IMR-90 (cell line): ENCODE measurements around the gene USP17L26. TPM values are rescaled to one million over a fixed set of nuclear protein-coding genes. Genes with fewer than 3 reads are reported as not detected.
"Not testable (repeated sequence)": the region's sequence is repeated elsewhere in the genome, so short reads cannot be mapped to it uniquely, and the experiment has no call there.

Source experiments
- ATAC-seq: fragments of 200-7000 bp; cut with Tn5 transposase; 2 replicates; pipeline ENCODE4 v1.9.1; 2020; ENCODE audit warnings: low read depth, mild to moderate bottlenecking, moderate library complexity
- BruUV-seq: library from RNA; stranded (reverse); fragments of 400-500 nt; replicated peaks from 2 replicates; lab custom pipeline; 2021; lab: Mats Ljungman, UMichigan
- CTCF ChIA-PET: fragments of 300-600 bp; formaldehyde crosslinking; extraction: SDS; loops from one replicate; lab custom pipeline; 2021; ENCODE audit warnings: antibody characterized with exemption; lab: Yijun Ruan, JAX
- POLR2A ChIA-PET: fragments of 300-600 bp; sonication (Branson Sonifier 250); formaldehyde crosslinking; loops from one replicate; lab custom pipeline; 2022; ENCODE audit warnings: antibody characterized with exemption; ENCODE audit not compliant: unreplicated experiment; lab: Charles Lee
- DNase-seq: peaks from one replicate; pipeline ENCODE4 v3.0.0; 2013
- H2AFZ ChIP-seq: replicated peaks from 2 replicates; pipeline ENCODE3; 2013; ENCODE audit warnings: low read length, mild to moderate bottlenecking; ENCODE audit not compliant: poor library complexity
- H2AK5ac ChIP-seq: 2 replicates; pipeline ENCODE4 v1.6.1; 2013; ENCODE audit warnings: low read depth, low read length, inconsistent platforms
- H2AK9ac ChIP-seq: replicated peaks from 2 replicates; pipeline ENCODE3; 2013; ENCODE audit warnings: mild to moderate bottlenecking, low read depth, low read length, moderate library complexity; ENCODE audit not compliant: poor library complexity
- H2BK120ac ChIP-seq: 2 replicates; pipeline ENCODE4 v1.6.1; 2013; ENCODE audit warnings: low read depth, low read length, inconsistent platforms
- H2BK15ac ChIP-seq: 3 replicates; pipeline ENCODE4 v1.6.1; 2013; ENCODE audit warnings: low read depth, low read length, inconsistent platforms
- H2BK20ac ChIP-seq: 2 replicates; pipeline ENCODE4 v1.6.1; 2013; ENCODE audit warnings: low read depth, mild to moderate bottlenecking, inconsistent platforms, low read length, moderate library complexity
- H2BK5ac ChIP-seq: 2 replicates; pipeline ENCODE4 v1.6.1; 2013; ENCODE audit warnings: mild to moderate bottlenecking, low read depth, low read length, inconsistent platforms; ENCODE audit not compliant: poor library complexity, severe bottlenecking
- H3K14ac ChIP-seq: replicated peaks from 2 replicates; pipeline ENCODE4 v1.6.1; 2013; ENCODE audit warnings: low read depth, low read length, inconsistent platforms
- H3K18ac ChIP-seq: 2 replicates; pipeline ENCODE4 v1.6.1; 2013; ENCODE audit warnings: low read depth, low read length, control low read depth
- H3K23ac ChIP-seq: 2 replicates; pipeline ENCODE4 v1.6.1; 2013; ENCODE audit warnings: low read depth, low read length, inconsistent platforms
- H3K27ac ChIP-seq: 2 replicates; pipeline ENCODE4 v1.5.1; 2013; ENCODE audit warnings: mild to moderate bottlenecking, control low read depth, low read length; ENCODE audit not compliant: insufficient read depth
- H3K27me3 ChIP-seq: 2 replicates; pipeline ENCODE4 v1.6.1; 2013; ENCODE audit warnings: low read length; ENCODE audit not compliant: control insufficient read depth, insufficient read depth
- H3K36me3 ChIP-seq: 2 replicates; pipeline ENCODE4 v1.6.1; 2013; ENCODE audit warnings: low read length, mixed read lengths; ENCODE audit not compliant: control insufficient read depth, insufficient read depth
- H3K4ac ChIP-seq: 2 replicates; pipeline ENCODE4 v1.6.1; 2013; ENCODE audit warnings: low read depth, low read length, inconsistent platforms
- H3K4me1 ChIP-seq: 2 replicates; pipeline ENCODE4 v1.6.1; 2013; ENCODE audit warnings: low read length, mixed read lengths; ENCODE audit not compliant: control insufficient read depth, insufficient read depth
- H3K4me2 ChIP-seq: 2 replicates; pipeline ENCODE4 v1.6.1; 2013; ENCODE audit warnings: low read depth, mild to moderate bottlenecking, control low read depth, low read length, moderate library complexity
- H3K4me3 ChIP-seq: 2 replicates; pipeline ENCODE4 v1.5.1; 2013; ENCODE audit warnings: low read depth, mild to moderate bottlenecking, control low read depth, low read length, moderate library complexity; ENCODE audit not compliant: insufficient read depth
- H3K56ac ChIP-seq: 2 replicates; pipeline ENCODE4 v1.6.1; 2013; ENCODE audit warnings: low read length, inconsistent platforms; ENCODE audit not compliant: insufficient read depth; ENCODE audit errors: extremely low read depth
- H3K79me1 ChIP-seq, 2 experiments: 2 replicates each; pipeline ENCODE4 v1.6.1; 2013; ENCODE audit warnings: low read length in 2 of 2, inconsistent platforms in 1 of 2, low read depth in 1 of 2
- H3K9ac ChIP-seq: 2 replicates; pipeline ENCODE4 v1.6.1; 2013; ENCODE audit warnings: low read depth, low read length, control low read depth
- H3K9me1 ChIP-seq: 2 replicates; pipeline ENCODE4 v1.6.1; 2013; ENCODE audit warnings: low read length, inconsistent platforms; ENCODE audit not compliant: insufficient read depth
- H3K9me3 ChIP-seq: 2 replicates; pipeline ENCODE4 v1.6.1; 2013; ENCODE audit warnings: low read length; ENCODE audit not compliant: control insufficient read depth, insufficient read depth
- H4K20me1 ChIP-seq: 2 replicates; pipeline ENCODE4 v1.6.1; 2013; ENCODE audit warnings: low read length, inconsistent platforms; ENCODE audit not compliant: insufficient read depth
- H4K5ac ChIP-seq: 2 replicates; pipeline ENCODE4 v1.6.1; 2013; ENCODE audit warnings: mild to moderate bottlenecking, low read depth, low read length, control low read depth
- H4K8ac ChIP-seq, 2 experiments: 2 replicates each; pipeline ENCODE4 v1.6.1; 2013; ENCODE audit warnings: low read depth in 2 of 2, low read length in 2 of 2, control low read depth in 1 of 2, inconsistent platforms in 1 of 2
- H4K91ac ChIP-seq: 2 replicates; pipeline ENCODE4 v1.6.1; 2013; ENCODE audit warnings: low read depth, low read length, inconsistent platforms; ENCODE audit not compliant: insufficient read depth
- WGBS, 2 experiments: methylation state at CpG; one replicate each; pipeline versions ENCODE4 v1.1.5 to v1.1.7; 2013; ENCODE audit warnings: missing lambda C conversion rate in 2 of 2; ENCODE audit not compliant: insufficient read length in 1 of 2; ENCODE audit errors: extremely low coverage in 2 of 2; 5-methylcytosine and 5-hydroxymethylcytosine counted together
- dilution Hi-C: fragments of 300-500 bp; cut with HindIII; formaldehyde crosslinking; loops from one replicate; pipeline ENCODE4 v1.14.3; 2018; ENCODE audit warnings: low sequenced_read_pairs; ENCODE audit not compliant: unreplicated experiment
- in situ Hi-C: fragments of 300-500 bp; cut with MboI; formaldehyde crosslinking; loops from 3 replicates; pipeline ENCODE4 v1.14.3; 2019; ENCODE audit warnings: low sequenced_read_pairs, inconsistent platforms, mixed read lengths
- intact Hi-C: fragments of 100-400 bp; cut with micrococcal nuclease; formaldehyde crosslinking; loops from 2 replicates; pipeline ENCODE4 v1.10.0; 2022
- polyA plus RNA-seq, 3 experiments: library from polyadenylated mRNA; depleted of rRNA; stranded (reverse); fragments of >200 nt; gene quantifications; 2 replicates each; pipeline ENCODE4 v1.2.3, GENCODE V29; 2012; ENCODE audit warnings: low replicate concordance in 1 of 3
- total RNA-seq: library from RNA; depleted of rRNA; stranded (reverse); fragments of >200 nt; gene quantifications from 2 replicates; pipeline ENCODE4 v1.2.3, GENCODE V29; 2012

Gene USP17L26
- total and polyA plus RNA-seq, 2 of the 4 experiments (the other 2 are of a cell fraction): not detected

- H3K27ac ChIP-seq, H3K79me1 ChIP-seq, DNase-seq, H3K9ac ChIP-seq, H3K9me3 ChIP-seq, H3K36me3 ChIP-seq, H3K4ac ChIP-seq, H3K9me1 ChIP-seq, H4K91ac ChIP-seq, H2BK20ac ChIP-seq, dilution Hi-C loops, H3K14ac ChIP-seq, H2AFZ ChIP-seq, H3K4me1 ChIP-seq, H3K4me2 ChIP-seq, BruUV-seq, H4K5ac ChIP-seq, intact Hi-C loops, ATAC-seq, H4K8ac ChIP-seq, H3K27me3 ChIP-seq, H3K4me3 ChIP-seq, H2BK120ac ChIP-seq, H2AK5ac ChIP-seq, H3K23ac ChIP-seq, CTCF ChIA-PET, H2BK5ac ChIP-seq, in situ Hi-C loops, H3K56ac ChIP-seq, POLR2A ChIA-PET, H3K18ac ChIP-seq, H4K20me1 ChIP-seq, H2BK15ac ChIP-seq, H2AK9ac ChIP-seq: not testable (repeated sequence)
- no CpG with 5 or more reads among the region's 15 CpGs for WGBS, 2 experiments
These were observed 9.6 kb upstream of the USP17L26 start, which contains the start of gene USP17L24 for GRCh38 chr4:9324865-9325264. Gene USP17L24 (plus strand): TSS chr4:9325165. CDS start chr4:9325165, 0 bp downstream.

- H3K14ac ChIP-seq, H2BK20ac ChIP-seq, H3K9me3 ChIP-seq, H2AK5ac ChIP-seq, H4K91ac ChIP-seq, H3K79me1 ChIP-seq, H2BK15ac ChIP-seq, H3K9me1 ChIP-seq, in situ Hi-C loops, H3K27ac ChIP-seq, H3K36me3 ChIP-seq, BruUV-seq, DNase-seq, H3K4me1 ChIP-seq, H4K20me1 ChIP-seq, H2AFZ ChIP-seq, H2BK5ac ChIP-seq, H3K4ac ChIP-seq, ATAC-seq, H3K56ac ChIP-seq, POLR2A ChIA-PET, CTCF ChIA-PET, H2AK9ac ChIP-seq, H3K18ac ChIP-seq, H3K4me2 ChIP-seq, H3K23ac ChIP-seq, H3K4me3 ChIP-seq, H3K27me3 ChIP-seq, dilution Hi-C loops, intact Hi-C loops, H3K9ac ChIP-seq, H2BK120ac ChIP-seq, H4K5ac ChIP-seq, H4K8ac ChIP-seq: not testable (repeated sequence)
- WGBS, 2 experiments: no CpG with 5 or more reads among the region's 15 CpGs
These were observed 4.8 kb upstream of the USP17L26 start, which contains the start of gene USP17L25 for GRCh38 chr4:9329611-9330010. Gene USP17L25 (plus strand): TSS chr4:9329911. CDS start chr4:9329911, 0 bp downstream.
